Activated effector memory CD4-positive, alpha-beta T cell treated with Interleukin-2 at 50 U/mL for 16 hours (primary cell): ENCODE measurements around the gene DAPK1.

Experiments used
- DNase-seq: peaks from one replicate; pipeline ENCODE4 v3.0.0-alpha.2; 2020

DAPK1 gene

GRCh38 chr9:87519461-87519860, 21.8 kb downstream of the DAPK1 start:
- DNase-seq = no peak

- DNase-seq = no peak
Observed at GRCh38 chr9:87520172-87520683, 22.6 kb downstream of the DAPK1 start.

GRCh38 chr9:87521834-87522233, 24.2 kb downstream of the DAPK1 start:
- DNase-seq = no peak

GRCh38 chr9:87524061-87524460, 26.4 kb downstream of the DAPK1 start:
- no peak for DNase-seq

- DNase-seq = no peak
Observed at GRCh38 chr9:87525546-87526303, 28.1 kb downstream of the DAPK1 start.

- no peak for DNase-seq
Observed at GRCh38 chr9:87527211-87527916, 29.7 kb downstream of the DAPK1 start.

- no peak for DNase-seq
Observed at GRCh38 chr9:87528969-87529368, 31.3 kb downstream of the DAPK1 start.

GRCh38 chr9:87529671-87530070, 32.0 kb downstream of the DAPK1 start:
- DNase-seq = no peak

- no peak for DNase-seq
Observed at GRCh38 chr9:87530716-87531115, 33.0 kb downstream of the DAPK1 start.

- no peak for DNase-seq
Observed at GRCh38 chr9:87531370-87532295, 34.0 kb downstream of the DAPK1 start.

- no peak for DNase-seq
Observed at GRCh38 chr9:87533271-87533670, 35.6 kb downstream of the DAPK1 start.

GRCh38 chr9:87534036-87534435, 36.4 kb downstream of the DAPK1 start:
- DNase-seq = no peak

- DNase-seq = no peak
Observed at GRCh38 chr9:87534957-87535356, 37.3 kb downstream of the DAPK1 start.

GRCh38 chr9:87535817-87536539, 38.3 kb downstream of the DAPK1 start:
- DNase-seq = no peak

GRCh38 chr9:87537625-87538024, 40.0 kb downstream of the DAPK1 start:
- no peak for DNase-seq

- no peak for DNase-seq
Observed at GRCh38 chr9:87540444-87541105, 42.9 kb downstream of the DAPK1 start.

GRCh38 chr9:87541663-87542062, 44.0 kb downstream of the DAPK1 start:
- no peak for DNase-seq

- no peak for DNase-seq
Observed at GRCh38 chr9:87542141-87542540, 44.5 kb downstream of the DAPK1 start.

- no peak for DNase-seq
Observed at GRCh38 chr9:87543251-87543650, 45.6 kb downstream of the DAPK1 start.

GRCh38 chr9:87545858-87546257, 48.2 kb downstream of the DAPK1 start:
- DNase-seq = no peak

GRCh38 chr9:87546704-87547103, 49.0 kb downstream of the DAPK1 start:
- no peak for DNase-seq

GRCh38 chr9:87547671-87548081, 50.0 kb downstream of the DAPK1 start:
- no peak for DNase-seq
